BE2C (cell line): Measurements from ENCODE around the gene STAB2.

ENCODE experiments used
- DNase-seq: peaks from one replicate; pipeline ENCODE4 v3.0.0-alpha.2; 2020
- H3K27me3 ChIP-seq: fragments of 250-450 bp; sonication (Bioruptor Pico); 2 replicates; pipeline ENCODE4 v1.5.1; 2020; ENCODE audit warnings: mild to moderate bottlenecking
- H3K36me3 ChIP-seq: fragments of 250-450 bp; sonication (Bioruptor Pico); 2 replicates; pipeline ENCODE4 v1.5.1; 2020; ENCODE audit warnings: mild to moderate bottlenecking
- H3K4me1 ChIP-seq: fragments of 250-450 bp; sonication (Bioruptor Pico); 2 replicates; pipeline ENCODE4 v1.5.1; 2020
- H3K4me3 ChIP-seq: 2 replicates; pipeline ENCODE4 v1.5.1; 2011; ENCODE audit warnings: low read depth, low read length
- H3K9me3 ChIP-seq: fragments of 250-450 bp; sonication (Bioruptor Pico); 2 replicates; pipeline ENCODE4 v1.5.1; 2020
- TF ChIP-seq, protein P1 (sequence below): IDR thresholded peaks from 2 replicates; pipeline ENCODE4 v1.5.1; 2012; ENCODE audit warnings: mild to moderate bottlenecking, low read depth, low read length

STAB2 gene

DNA sequence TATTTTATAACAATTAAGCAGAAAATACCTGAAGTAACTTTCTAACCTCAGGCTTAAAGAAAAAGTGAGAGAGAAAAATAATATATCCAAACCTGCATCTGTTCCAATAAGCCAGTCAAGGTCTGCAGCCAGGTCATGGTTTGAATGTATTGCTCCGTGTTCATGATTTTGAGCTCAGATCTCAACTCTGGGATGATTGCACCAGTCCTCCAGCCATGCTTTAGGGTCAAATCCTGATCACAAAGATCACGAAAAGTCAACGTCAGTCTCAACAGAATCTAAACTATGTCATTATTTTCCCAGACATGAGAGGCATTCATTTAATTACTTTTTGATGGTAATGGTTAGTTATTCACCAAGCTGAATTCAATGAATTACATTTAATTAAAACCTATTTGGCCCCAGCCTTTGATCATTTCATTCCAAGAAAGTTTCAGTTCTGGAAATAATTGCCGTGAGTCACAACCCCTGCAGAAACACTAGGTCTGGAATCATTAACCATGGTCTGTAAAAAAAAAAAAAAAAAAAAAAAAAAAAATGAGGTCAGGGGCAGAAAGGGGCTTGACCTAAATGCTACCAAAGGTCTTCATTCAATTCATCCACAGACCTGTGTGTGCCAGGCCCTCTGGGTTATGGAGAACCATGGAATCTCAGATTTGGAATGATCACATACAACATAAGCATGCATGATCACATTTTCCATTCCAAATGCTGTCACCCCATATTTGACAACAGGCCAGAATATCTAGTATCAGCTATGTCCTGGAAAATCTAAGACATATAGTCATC lies 198.4 kb downstream of the STAB2 start:
- no peak for DNase-seq
- Histone ChIP-seq H3K9me3 (no peaks in the 10 kb centered on the region), H3K4me3 (no peak overlapping the region), H3K4me1 (no peaks in the 10 kb centered on the region), H3K36me3 (peaks cover 11% of the 10 kb centered on the region), H3K27me3 (no peaks in the 10 kb centered on the region)
- TF ChIP-seq, protein P1, sequence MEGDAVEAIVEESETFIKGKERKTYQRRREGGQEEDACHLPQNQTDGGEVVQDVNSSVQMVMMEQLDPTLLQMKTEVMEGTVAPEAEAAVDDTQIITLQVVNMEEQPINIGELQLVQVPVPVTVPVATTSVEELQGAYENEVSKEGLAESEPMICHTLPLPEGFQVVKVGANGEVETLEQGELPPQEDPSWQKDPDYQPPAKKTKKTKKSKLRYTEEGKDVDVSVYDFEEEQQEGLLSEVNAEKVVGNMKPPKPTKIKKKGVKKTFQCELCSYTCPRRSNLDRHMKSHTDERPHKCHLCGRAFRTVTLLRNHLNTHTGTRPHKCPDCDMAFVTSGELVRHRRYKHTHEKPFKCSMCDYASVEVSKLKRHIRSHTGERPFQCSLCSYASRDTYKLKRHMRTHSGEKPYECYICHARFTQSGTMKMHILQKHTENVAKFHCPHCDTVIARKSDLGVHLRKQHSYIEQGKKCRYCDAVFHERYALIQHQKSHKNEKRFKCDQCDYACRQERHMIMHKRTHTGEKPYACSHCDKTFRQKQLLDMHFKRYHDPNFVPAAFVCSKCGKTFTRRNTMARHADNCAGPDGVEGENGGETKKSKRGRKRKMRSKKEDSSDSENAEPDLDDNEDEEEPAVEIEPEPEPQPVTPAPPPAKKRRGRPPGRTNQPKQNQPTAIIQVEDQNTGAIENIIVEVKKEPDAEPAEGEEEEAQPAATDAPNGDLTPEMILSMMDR = no peak

DNA sequence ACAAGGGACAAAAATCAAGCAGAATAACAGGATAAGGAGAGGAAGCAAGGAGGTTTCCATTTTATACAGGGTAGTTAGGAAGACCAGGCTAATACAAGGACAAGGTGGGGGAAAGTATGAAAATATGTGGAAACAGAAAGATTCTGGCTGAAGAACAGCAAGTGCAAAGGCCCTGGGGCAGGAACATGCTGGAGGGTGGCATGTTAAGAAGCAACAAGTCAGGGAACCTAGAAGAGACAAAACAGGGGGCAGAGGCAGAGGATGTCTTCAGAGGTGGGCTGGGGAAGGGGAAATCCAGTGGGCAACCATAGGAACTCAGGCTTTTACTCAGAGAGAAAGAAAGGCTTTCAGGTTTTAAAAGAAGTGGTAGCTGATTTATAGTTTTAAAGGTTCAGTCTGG lies 199.1 kb downstream of the STAB2 start:
- peaks cover 11% of the 10 kb centered on the region for H3K36me3 ChIP-seq
- no peak overlapping the region for H3K4me3 ChIP-seq
- TF ChIP-seq, protein P1 = no peak
- H3K27me3 ChIP-seq = no peaks in the 10 kb centered on the region
- no peaks in the 10 kb centered on the region for H3K4me1 ChIP-seq
- no peak for DNase-seq
- H3K9me3 ChIP-seq = no peaks in the 10 kb centered on the region

DNA sequence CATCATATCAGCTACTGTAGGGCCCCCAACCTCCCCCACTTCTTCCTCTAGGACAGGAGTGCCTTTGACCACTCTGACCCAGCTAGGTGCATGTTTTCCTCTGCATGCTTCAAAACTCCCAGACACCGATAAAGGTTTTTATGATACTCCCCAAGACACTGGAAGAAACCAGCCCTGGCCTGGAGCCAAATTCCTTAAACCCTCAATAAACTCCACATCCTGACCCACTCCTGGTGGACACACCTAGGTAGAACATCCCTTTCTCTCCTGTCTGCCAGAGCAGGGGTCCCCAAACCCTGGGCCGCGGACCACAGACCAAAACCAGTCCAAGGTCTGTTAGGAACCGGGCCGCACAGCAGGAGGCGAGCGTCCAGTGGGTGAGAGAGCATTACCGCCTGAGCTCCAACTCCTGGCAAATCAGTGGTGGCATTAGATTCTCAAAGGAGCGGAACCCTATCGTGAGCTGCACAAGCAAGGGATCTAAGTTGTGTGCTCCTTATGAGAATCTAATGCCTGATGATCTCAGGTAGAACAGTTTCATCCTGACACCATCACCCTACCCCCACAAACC lies 204.4 kb downstream of the STAB2 start:
- Histone ChIP-seq H3K9me3 (no peaks in the 10 kb centered on the region), H3K4me3 (no peak overlapping the region), H3K27me3 (no peaks in the 10 kb centered on the region), H3K36me3 (no peaks in the 10 kb centered on the region; the same call in 1 of the 2 replicates), H3K4me1 (no peaks in the 10 kb centered on the region)
- TF ChIP-seq, protein P1 = no peak
- no peak for DNase-seq

GRCh38 chr12:103793046-103793445 lies 206.0 kb downstream of the STAB2 start:
- DNase-seq = no peak
- TF ChIP-seq, protein P1 = no peak
- no peaks in the 10 kb centered on the region for H3K27me3 ChIP-seq
- H3K4me1 ChIP-seq = no peaks in the 10 kb centered on the region
- no peak overlapping the region for H3K4me3 ChIP-seq
- no peaks in the 10 kb centered on the region for H3K9me3 ChIP-seq
- no peaks in the 10 kb centered on the region; the same call in 1 of the 2 replicates for H3K36me3 ChIP-seq

GRCh38 chr12:103793512-103794045 lies 206.5 kb downstream of the STAB2 start:
- DNase-seq = no peak
- no peaks in the 10 kb centered on the region for H3K4me1 ChIP-seq
- TF ChIP-seq, protein P1 = no peak
- no peaks in the 10 kb centered on the region for H3K9me3 ChIP-seq
- H3K27me3 ChIP-seq = no peaks in the 10 kb centered on the region
- H3K4me3 ChIP-seq = no peak overlapping the region
- no peaks in the 10 kb centered on the region; the same call in 1 of the 2 replicates for H3K36me3 ChIP-seq
